ENCODE results near the gene CDC16. TPM values are rescaled to one million over a fixed set of nuclear protein-coding genes. Genes with fewer than 3 reads are reported as not detected.

The CDC16 gene
- total and polyA plus RNA-seq, 2 of the 13 experiments (the other 11 are each of a cell fraction or from before 2014, with no cell fraction given) = 24.2 to 60.9 TPM

- TF ChIP-seq MAFK (conservative IDR thresholded peaks at IDR 0.05 in 1 of 2, IDR thresholded peaks at IDR 0.05 in 1 of 2; ENCODE audit: low read length in 2 of 2) (no peak), ZNF333 (CRISPR knock-in tag; IDR thresholded peaks at IDR 0.05; ENCODE audit: borderline replicate concordance) (no peak), ZNF503 (CRISPR knock-in tag; IDR thresholded peaks at IDR 0.05) (no peak), DNMT3B (CRISPR knock-in tag; conservative IDR thresholded peaks at IDR 0.05) (no peak), HCFC1 (IDR thresholded peaks at IDR 0.05; ENCODE audit: low read depth, low read length) (no peak), MATR3 (CRISPR knock-in tag; IDR thresholded peaks at IDR 0.05) (no peak), ZNF331 (CRISPR knock-in tag; IDR thresholded peaks at IDR 0.05) (peak; percentile 51; the same call in 1 of the 2 replicates), ZNF775 (CRISPR knock-in tag; IDR thresholded peaks at IDR 0.05; ENCODE audit: borderline replicate concordance) (no peak), NFYC (CRISPR knock-in tag; IDR thresholded peaks at IDR 0.05) (no peak), ZBED4 (CRISPR knock-in tag; IDR thresholded peaks at IDR 0.05; ENCODE audit: borderline replicate concordance) (peak; percentile 79), ZNF792 (CRISPR knock-in tag; IDR thresholded peaks at IDR 0.05) (peak; percentile 68), ELF3 (CRISPR knock-in tag; IDR thresholded peaks at IDR 0.05) (peak; percentile 65), IRF2 (CRISPR knock-in tag; IDR thresholded peaks at IDR 0.05) (no peak), ZMYM2 (CRISPR knock-in tag; IDR thresholded peaks at IDR 0.05) (no peak), FOXA3 (CRISPR knock-in tag; IDR thresholded peaks at IDR 0.05) (peak; percentile 36), ZNF275 (CRISPR knock-in tag; IDR thresholded peaks at IDR 0.05; ENCODE audit: borderline replicate concordance) (no peak), HOXA3 (CRISPR knock-in tag; IDR thresholded peaks at IDR 0.05) (peak; percentile 77), CEBPG (CRISPR knock-in tag; IDR thresholded peaks at IDR 0.05) (no peak), MIER3 (CRISPR knock-in tag; IDR thresholded peaks at IDR 0.05; ENCODE audit: borderline replicate concordance) (0 out of 2 replicates have a peak, but pooled peaks have one; percentile 53), SNRNP70 (IDR thresholded peaks at IDR 0.05; ENCODE audit: low read depth, low read length) (no peak), BCLAF1 (IDR thresholded peaks at IDR 0.05) (no peak)
These were observed 46.8 kb downstream of the CDC16 start, which contains the start of gene UPF3A (continued) for GRCh38 chr13:114281351-114282040.
